Neural progenitor cell (in vitro differentiated cells): ENCODE measurements around the gene SLX9. TPM values are rescaled to one million over a fixed set of nuclear protein-coding genes. Genes with fewer than 3 reads are reported as not detected.

Experiments used
- DNase-seq: peaks from one replicate; pipeline ENCODE4 v3.0.0-alpha.2; 2016; ENCODE audit warnings: low spot score
- H2AFZ ChIP-seq: fragments of 200-600 bp; sonication (generic); replicated peaks from 2 replicates; pipeline ENCODE4 v1.6.1; 2016; ENCODE audit warnings: antibody characterized with exemption
- H3F3A ChIP-seq: fragments of 200-600 bp; sonication (generic); 2 replicates; pipeline ENCODE4 v1.6.1; 2016; ENCODE audit warnings: antibody characterized with exemption, low read depth
- H3K27ac ChIP-seq: fragments of 200-600 bp; sonication (generic); 2 replicates; pipeline ENCODE4 v1.5.1; 2016; ENCODE audit warnings: mild to moderate bottlenecking
- H3K27me3 ChIP-seq: fragments of 200-600 bp; sonication (generic); 2 replicates; pipeline ENCODE4 v1.6.1; 2016; ENCODE audit warnings: mild to moderate bottlenecking, moderate library complexity
- H3K36me3 ChIP-seq: fragments of 200-600 bp; sonication (generic); 2 replicates; pipeline ENCODE4 v1.5.1; 2016
- H3K4me1 ChIP-seq: fragments of 200-600 bp; sonication (generic); 2 replicates; pipeline ENCODE4 v1.6.1; 2016; ENCODE audit warnings: mixed run types
- H3K4me2 ChIP-seq: fragments of 200-600 bp; sonication (generic); 2 replicates; pipeline ENCODE4 v1.6.1; 2016
- H3K4me3 ChIP-seq: fragments of 200-600 bp; sonication (generic); 2 replicates; pipeline ENCODE4 v1.5.1; 2016
- H3K79me2 ChIP-seq: fragments of 200-600 bp; sonication (generic); 2 replicates; pipeline ENCODE4 v1.6.1; 2016; ENCODE audit warnings: low read depth
- H3K9ac ChIP-seq: fragments of 200-600 bp; sonication (generic); 2 replicates; pipeline ENCODE4 v1.6.1; 2016
- H3K9me3 ChIP-seq: fragments of 200-600 bp; sonication (generic); 2 replicates; pipeline ENCODE4 v1.5.1; 2016; ENCODE audit warnings: low read depth
- H4K20me1 ChIP-seq: fragments of 200-600 bp; sonication (generic); 2 replicates; pipeline ENCODE4 v1.6.1; 2016; ENCODE audit warnings: low read depth
- H3K27ac Mint-ChIP-seq: 3 replicates; pipeline ENCODE4 v1.8.0; 2021; ENCODE audit warnings: mixed read lengths
- H3K27me3 Mint-ChIP-seq: 2 replicates; pipeline ENCODE4 v1.8.0; 2022; ENCODE audit warnings: low read depth, mild to moderate bottlenecking, inconsistent platforms, moderate library complexity, mixed read lengths; ENCODE audit not compliant: insufficient read depth
- H3K36me3 Mint-ChIP-seq: 3 replicates; pipeline ENCODE4 v1.8.0; 2021; ENCODE audit warnings: mixed read lengths
- H3K4me1 Mint-ChIP-seq: 3 replicates; pipeline ENCODE4 v1.8.0; 2021; ENCODE audit warnings: mixed read lengths
- H3K4me3 Mint-ChIP-seq: 3 replicates; pipeline ENCODE4 v1.8.0; 2021; ENCODE audit warnings: mild to moderate bottlenecking, moderate library complexity, mixed read lengths
- H3K9me3 Mint-ChIP-seq: 3 replicates; pipeline ENCODE4 v1.8.0; 2020; ENCODE audit warnings: mixed read lengths
- CTCF ChIP-seq: fragments of 200-600 bp; sonication (generic); IDR thresholded peaks from 2 replicates; pipeline ENCODE4 v1.5.1; 2017; ENCODE audit warnings: antibody characterized with exemption, mild to moderate bottlenecking
- EZH2 ChIP-seq: fragments of 200-600 bp; sonication (generic); IDR thresholded peaks from 2 replicates; pipeline ENCODE4 v1.6.1; 2017; ENCODE audit warnings: antibody characterized with exemption, mild to moderate bottlenecking, moderate library complexity
- EZH2phosphoT487 ChIP-seq: fragments of 200-600 bp; sonication (generic); IDR thresholded peaks from 2 replicates; pipeline ENCODE4 v1.6.1; 2017; ENCODE audit warnings: antibody characterized with exemption
- total RNA-seq: library from RNA; depleted of rRNA; stranded (reverse); fragments of >200 nt; gene quantifications from 2 replicates; pipeline ENCODE4 v1.2.3, GENCODE V29; 2015; ENCODE audit warnings: low replicate concordance

SLX9 gene
- total RNA-seq, 1 donor from 2014 or later = 4.7 TPM

GRCh38 chr21:45017039-45017960 is 77.5 kb downstream of the SLX9 start:
- H3K9ac ChIP-seq = no peak overlapping the region
- peaks cover 59% of the 10 kb centered on the region for H3K27me3 ChIP-seq
- Mint-ChIP-seq H3K36me3 (no peaks in the 10 kb centered on the region), H3K4me1 (peaks cover 67% of the 10 kb centered on the region), H3K27ac (peak overlapping the region; percentile 51), H3K9me3 (peaks cover 7% of the 10 kb centered on the region), H3K4me3 (peak overlapping the region; percentile 76), H3K27me3 (peaks cover 23% of the 10 kb centered on the region)
- DNase-seq = no peak
- H3K4me3 ChIP-seq = no peak overlapping the region
- no peak for TF ChIP-seq EZH2
- TF ChIP-seq EZH2phosphoT487 = no peak
- no peak for TF ChIP-seq CTCF
- H3K4me1 ChIP-seq = peaks cover 19% of the 10 kb centered on the region
- H2AFZ ChIP-seq = no peak overlapping the region
- no peaks in the 10 kb centered on the region for H4K20me1 ChIP-seq
- no peak overlapping the region for H3K4me2 ChIP-seq
- H3F3A ChIP-seq = peaks cover 32% of the 10 kb centered on the region
- H3K9me3 ChIP-seq = no peaks in the 10 kb centered on the region
- no peaks in the 10 kb centered on the region for H3K79me2 ChIP-seq
- H3K27ac ChIP-seq = no peak overlapping the region
- no peaks in the 10 kb centered on the region for H3K36me3 ChIP-seq

- Mint-ChIP-seq H3K4me3 (peak overlapping the region; percentile 76), H3K36me3 (no peaks in the 10 kb centered on the region), H3K27ac (peak overlapping the region; percentile 50), H3K4me1 (peaks cover 65% of the 10 kb centered on the region), H3K9me3 (peaks cover 12% of the 10 kb centered on the region), H3K27me3 (peaks cover 32% of the 10 kb centered on the region)
- no peak overlapping the region for H3K27ac ChIP-seq
- H3K9me3 ChIP-seq = no peaks in the 10 kb centered on the region
- H3K79me2 ChIP-seq = no peaks in the 10 kb centered on the region
- no peaks in the 10 kb centered on the region for H3K36me3 ChIP-seq
- TF ChIP-seq CTCF (no peak), EZH2 (peak; percentile 76), EZH2phosphoT487 (peak; percentile 55)
- H4K20me1 ChIP-seq = no peaks in the 10 kb centered on the region
- DNase-seq = peak; percentile 25
- no peak overlapping the region for H2AFZ ChIP-seq
- no peak overlapping the region for H3K9ac ChIP-seq
- H3K4me1 ChIP-seq = peaks cover 9% of the 10 kb centered on the region
- peak overlapping the region; percentile 80 for H3K4me2 ChIP-seq
- H3K4me3 ChIP-seq = peak overlapping the region; percentile 40
- peaks cover 59% of the 10 kb centered on the region for H3K27me3 ChIP-seq
- peaks cover 22% of the 10 kb centered on the region for H3F3A ChIP-seq
These were observed 78.6 kb downstream of the SLX9 start for GRCh38 chr21:45018131-45019075.

- H3K27me3 Mint-ChIP-seq = peaks cover 37% of the 10 kb centered on the region
- peak; percentile 68 for DNase-seq
- peak overlapping the region; percentile 80 for H3K4me2 ChIP-seq
These were observed 79.5 kb downstream of the SLX9 start for GRCh38 chr21:45019076-45019886.

More at GRCh38 chr21:45019076-45019886, 79.5 kb downstream of the SLX9 start:
- H3K9me3 Mint-ChIP-seq = peaks cover 18% of the 10 kb centered on the region
- H3K79me2 ChIP-seq = no peaks in the 10 kb centered on the region
- H3K27me3 ChIP-seq = peaks cover 59% of the 10 kb centered on the region
- peaks cover 22% of the 10 kb centered on the region for H3F3A ChIP-seq
- H4K20me1 ChIP-seq = no peaks in the 10 kb centered on the region
- H3K9ac ChIP-seq = no peak overlapping the region
- no peak overlapping the region for H3K27ac ChIP-seq
- no peaks in the 10 kb centered on the region for H3K9me3 ChIP-seq
- peak overlapping the region; percentile 72 for H3K4me3 Mint-ChIP-seq
- H3K4me1 Mint-ChIP-seq = peaks cover 60% of the 10 kb centered on the region
- TF ChIP-seq EZH2 = no peak
- no peak for TF ChIP-seq EZH2phosphoT487
- no peak for TF ChIP-seq CTCF
- no peak overlapping the region for H3K27ac Mint-ChIP-seq
- H3K36me3 Mint-ChIP-seq = peaks cover 3% of the 10 kb centered on the region
- no peak overlapping the region for H2AFZ ChIP-seq
- peaks cover 9% of the 10 kb centered on the region for H3K4me1 ChIP-seq
- H3K36me3 ChIP-seq = no peaks in the 10 kb centered on the region
- H3K4me3 ChIP-seq = peak overlapping the region; percentile 40
